Mucosa of rectum (tissue), 2 donors: ENCODE results near the gene EML2.
"Not testable (repeated sequence)": the region's sequence is repeated elsewhere in the genome, so short reads cannot be mapped to it uniquely, and the experiment has no call there.

Source experiments
- H3K27ac ChIP-seq, 2 donors: one replicate each; pipeline ENCODE4 v1.7.0; 2013; ENCODE audit warnings: inconsistent platforms in 2 of 2, low read depth in 2 of 2, low read length in 2 of 2
- H3K27me3 ChIP-seq, 2 donors: one replicate each; pipeline ENCODE4 v1.7.0; 2013; ENCODE audit warnings: low read length in 2 of 2; ENCODE audit not compliant: control insufficient read depth in 2 of 2, insufficient read depth in 2 of 2
- H3K36me3 ChIP-seq, 2 donors: one replicate each; pipeline ENCODE4 v1.7.0; 2013; ENCODE audit warnings: low read length in 2 of 2; ENCODE audit not compliant: control insufficient read depth in 2 of 2, insufficient read depth in 2 of 2
- H3K4me1 ChIP-seq, 2 donors: one replicate each; pipeline ENCODE4 v1.7.0; 2013; ENCODE audit warnings: low read length in 2 of 2, mild to moderate bottlenecking in 1 of 2; ENCODE audit not compliant: control insufficient read depth in 2 of 2, insufficient read depth in 2 of 2
- H3K4me3 ChIP-seq, 2 donors: one replicate each; pipeline ENCODE4 v1.7.0; 2013; ENCODE audit warnings: low read length in 2 of 2
- H3K9ac ChIP-seq, 2 donors: one replicate each; pipeline ENCODE4 v1.7.0; 2013; ENCODE audit warnings: low read length in 2 of 2, low read depth in 1 of 2, mild to moderate bottlenecking in 1 of 2
- H3K9me3 ChIP-seq, 2 donors: one replicate each; pipeline ENCODE4 v1.7.0; 2013; ENCODE audit warnings: low read length in 2 of 2; ENCODE audit not compliant: control insufficient read depth in 2 of 2
- donor health status: healthy.
- donor health status: Normal muscosa, but diverticular disease.

EML2 gene

GRCh38 chr19:45637890-45638667 is 1.1 kb downstream of the EML2 start:
- Histone ChIP-seq H3K36me3 (peaks cover 0 to 2% of the 10 kb centered on the region in 2 donors), H3K27me3 (no peaks in the 10 kb centered on the region), H3K4me3 (peak overlapping the region; percentile 88 to 90), H3K9ac (peak overlapping the region; percentile 84 to 95), H3K4me1 (peaks cover 28 to 31% of the 10 kb centered on the region in 2 donors), H3K9me3 (no peaks in the 10 kb centered on the region), H3K27ac (peak overlapping the region; percentile 74 to 80)

DNA sequence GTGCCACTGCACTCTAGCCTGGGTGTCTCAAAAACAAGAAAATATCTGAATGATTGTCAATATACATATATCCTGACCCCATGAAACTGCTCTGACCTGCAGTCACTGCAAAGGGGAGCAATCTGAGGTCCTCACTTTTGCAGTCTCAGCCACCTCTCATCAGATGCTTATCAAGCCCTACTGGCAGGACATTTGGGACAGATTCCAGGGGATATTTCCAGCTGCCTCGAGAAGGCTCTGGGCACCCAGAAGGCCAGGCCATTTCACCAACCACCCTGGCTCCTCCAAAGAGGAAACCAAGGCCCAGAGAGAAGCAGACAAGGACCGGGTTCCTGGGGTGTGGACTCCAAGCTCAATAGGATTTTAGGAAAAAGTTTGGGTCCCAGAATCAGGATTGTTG is 2.3 kb downstream of the EML2 start:
- no peak overlapping the region for H3K4me3 ChIP-seq

GRCh38 chr19:45636275-45636674 is 2.9 kb downstream of the EML2 start:
- H3K4me1 ChIP-seq: peaks cover 19 to 27% of the 10 kb centered on the region in 2 donors
- H3K9ac ChIP-seq: no peak overlapping the region
- H3K27me3 ChIP-seq: no peaks in the 10 kb centered on the region
- H3K9me3 ChIP-seq: no peaks in the 10 kb centered on the region
- H3K36me3 ChIP-seq: peaks cover 0 to 2% of the 10 kb centered on the region in 2 donors
- H3K27ac ChIP-seq: no peak overlapping the region
- H3K4me3 ChIP-seq: no peak overlapping the region

More for the DNA sequence above, 2.3 kb downstream of the EML2 start:
- Histone ChIP-seq H3K9me3 (no peaks in the 10 kb centered on the region), H3K9ac (no peak overlapping the region), H3K27me3 (no peaks in the 10 kb centered on the region), H3K27ac (no peak overlapping the region), H3K36me3 (peaks cover 0 to 2% of the 10 kb centered on the region in 2 donors), H3K4me1 (peaks cover 26 to 33% of the 10 kb centered on the region in 2 donors)

- Histone ChIP-seq H3K27me3 (no peaks in the 10 kb centered on the region), H3K9ac (peak overlapping the region in 1 of 2 donors; percentile 17), H3K9me3 (no peaks in the 10 kb centered on the region), H3K4me1 (peaks cover 2 to 8% of the 10 kb centered on the region in 2 donors), H3K4me3 (no peak overlapping the region), H3K27ac (no peak overlapping the region), H3K36me3 (peaks cover 7 to 15% of the 10 kb centered on the region in 2 donors)
Observed at GRCh38 chr19:45632468-45633196, 6.6 kb downstream of the EML2 start.

DNA sequence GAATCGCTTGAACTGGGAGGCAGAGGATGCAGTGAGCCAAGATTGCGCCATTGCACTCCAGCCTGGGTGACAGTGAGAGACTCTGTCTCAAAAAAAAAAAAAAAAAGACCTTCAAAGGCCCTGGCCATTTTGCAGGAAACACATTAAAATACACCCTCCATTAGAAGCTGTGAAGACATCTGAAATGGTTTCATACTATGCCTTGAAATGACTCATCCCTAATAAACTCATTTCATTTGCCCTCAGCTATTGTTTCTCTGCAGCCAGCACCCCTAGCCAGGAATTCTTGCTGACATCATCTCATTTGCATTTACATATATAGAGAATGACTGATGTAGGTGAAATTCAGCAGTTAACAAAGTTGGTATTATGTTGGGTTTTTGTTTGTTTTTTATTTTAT is 8.7 kb downstream of the EML2 start:
- peaks cover 10 to 29% of the 10 kb centered on the region in 2 donors for H3K36me3 ChIP-seq
- peaks cover 2 to 8% of the 10 kb centered on the region in 2 donors for H3K4me1 ChIP-seq
- H3K4me3 ChIP-seq: no peak overlapping the region
- no peak overlapping the region for H3K27ac ChIP-seq
- H3K27me3 ChIP-seq: no peaks in the 10 kb centered on the region
- no peak overlapping the region for H3K9ac ChIP-seq
- H3K9me3 ChIP-seq: no peaks in the 10 kb centered on the region

GRCh38 chr19:45629704-45630103 is 9.5 kb downstream of the EML2 start:
- H3K36me3 ChIP-seq: peaks cover 13 to 33% of the 10 kb centered on the region in 2 donors
- H3K27me3 ChIP-seq: no peaks in the 10 kb centered on the region
- peaks cover 2 to 8% of the 10 kb centered on the region in 2 donors for H3K4me1 ChIP-seq
- no peak overlapping the region for H3K4me3 ChIP-seq
- no peak overlapping the region for H3K27ac ChIP-seq
- H3K9ac ChIP-seq: no peak overlapping the region
- H3K9me3 ChIP-seq: no peaks in the 10 kb centered on the region

- not testable (repeated sequence) for H3K27me3 ChIP-seq, H3K27ac ChIP-seq, H3K4me3 ChIP-seq, H3K9ac ChIP-seq, H3K4me1 ChIP-seq, H3K9me3 ChIP-seq
- H3K36me3 ChIP-seq: peaks cover 23 to 40% of the 10 kb centered on the region in 2 donors
Observed at GRCh38 chr19:45628219-45628618, 11.0 kb downstream of the EML2 start.

DNA sequence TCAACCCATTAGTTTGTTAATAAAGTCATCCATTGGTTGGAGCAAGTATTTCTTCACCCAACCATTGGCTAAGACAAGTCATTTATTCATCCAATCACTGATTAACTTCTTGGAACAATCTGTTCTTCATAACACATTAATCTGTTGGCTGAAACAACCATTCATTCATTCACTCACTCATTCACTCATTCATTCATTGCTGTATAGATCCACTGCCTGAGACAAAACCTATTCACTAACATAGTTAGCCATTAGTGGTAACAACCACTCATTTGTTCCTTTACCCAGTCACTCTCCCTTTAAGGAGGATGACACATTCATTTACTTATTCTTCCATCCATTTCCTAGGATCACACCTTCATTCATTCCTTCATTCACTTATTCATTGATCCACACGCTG is 15.2 kb downstream of the EML2 start:
- Histone ChIP-seq H3K4me3 (no peak overlapping the region), H3K27ac (no peak overlapping the region), H3K4me1 (no peaks in the 10 kb centered on the region), H3K27me3 (no peaks in the 10 kb centered on the region), H3K9ac (no peak overlapping the region), H3K9me3 (no peaks in the 10 kb centered on the region), H3K36me3 (peaks cover 37 to 57% of the 10 kb centered on the region in 2 donors)

GRCh38 chr19:45621976-45622503 is 17.2 kb downstream of the EML2 start:
- H3K36me3 ChIP-seq: peaks cover 40 to 58% of the 10 kb centered on the region in 2 donors
- H3K9me3 ChIP-seq: no peaks in the 10 kb centered on the region
- no peak overlapping the region for H3K9ac ChIP-seq
- no peaks in the 10 kb centered on the region for H3K27me3 ChIP-seq
- H3K27ac ChIP-seq: no peak overlapping the region
- H3K4me3 ChIP-seq: no peak overlapping the region
- H3K4me1 ChIP-seq: no peaks in the 10 kb centered on the region

DNA sequence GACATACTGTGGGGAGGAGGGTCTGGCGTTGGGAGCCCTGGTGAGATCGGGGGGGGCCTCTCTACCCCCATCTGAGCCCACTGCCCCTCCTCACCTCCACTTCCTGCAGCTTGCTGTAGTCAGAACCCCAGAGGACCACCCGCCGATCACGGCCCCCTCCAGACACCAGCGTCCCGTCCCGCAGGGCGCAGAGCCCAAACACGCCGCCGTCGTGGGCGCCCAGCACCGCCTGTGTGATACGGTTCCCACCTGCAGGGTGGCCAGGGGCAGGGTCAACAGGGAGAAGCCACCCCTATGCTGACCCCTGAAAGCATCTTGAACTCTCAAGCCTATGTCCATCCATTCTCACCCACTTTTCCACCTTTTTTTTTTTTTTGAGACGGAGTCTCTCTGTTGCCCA is 17.8 kb downstream of the EML2 start:
- Histone ChIP-seq H3K27me3 (no peaks in the 10 kb centered on the region), H3K9me3 (no peaks in the 10 kb centered on the region), H3K27ac (no peak overlapping the region), H3K9ac (no peak overlapping the region), H3K4me1 (peaks cover 0 to under 1% of the 10 kb centered on the region in 2 donors), H3K36me3 (peaks cover 40 to 54% of the 10 kb centered on the region in 2 donors), H3K4me3 (no peak overlapping the region)
